Measurements from ENCODE around the gene C10orf67. TPM values are rescaled to one million over a fixed set of nuclear protein-coding genes. Genes with fewer than 3 reads are reported as not detected.
"Not testable (repeated sequence)": the region's sequence is repeated elsewhere in the genome, so short reads cannot be mapped to it uniquely, and the experiment has no call there.

C10orf67 gene
- total RNA-seq, 1 donor from 2014 or later, result 0.41 TPM

DNA sequence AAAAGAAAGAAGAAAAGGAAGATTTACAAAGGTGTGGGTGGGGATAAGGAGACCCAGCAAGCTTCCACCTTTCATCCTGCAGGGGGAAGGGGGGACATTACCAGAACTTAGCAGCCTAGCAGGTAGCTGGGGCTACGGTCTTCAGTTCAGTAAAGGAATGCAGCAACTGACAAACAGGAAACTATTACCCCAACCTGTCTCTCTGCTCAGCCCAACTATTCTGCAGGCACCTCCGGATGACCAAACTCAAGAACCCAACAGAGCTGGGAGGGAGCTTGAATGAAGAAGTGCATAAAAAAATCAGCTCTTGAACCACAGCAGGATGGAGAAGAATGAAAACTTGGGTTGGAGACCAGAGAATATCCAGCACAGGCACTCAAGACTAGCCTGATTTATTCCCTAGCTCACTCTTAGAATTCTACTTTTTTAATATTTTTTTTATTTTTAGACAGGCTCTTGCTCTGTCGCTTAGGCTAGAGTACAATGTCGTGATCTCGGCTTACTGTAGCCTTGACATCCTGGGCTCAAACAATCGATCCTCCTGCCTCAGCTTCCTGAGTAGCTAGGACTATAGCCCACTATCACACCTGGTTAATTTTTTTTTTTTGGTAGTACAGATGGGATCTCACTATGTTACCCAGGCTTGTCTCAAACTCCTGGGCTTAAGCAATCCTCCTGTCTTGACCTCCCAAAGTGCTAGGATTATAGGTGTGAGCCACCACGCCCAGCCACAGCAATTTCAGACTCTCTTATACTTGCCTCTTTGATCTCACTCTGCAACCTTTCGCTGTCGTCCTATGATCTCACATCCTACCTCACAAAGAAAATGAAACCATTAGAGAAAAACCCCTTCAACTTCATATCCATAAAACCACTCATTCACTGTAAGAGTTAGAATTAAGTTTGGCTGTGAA, 18.5 kb upstream of the C10orf67 start:
- no peak for DNase-seq (ENCODE audit: low spot score in 2 of 2)
- FAIRE-seq, result no peak

DNA sequence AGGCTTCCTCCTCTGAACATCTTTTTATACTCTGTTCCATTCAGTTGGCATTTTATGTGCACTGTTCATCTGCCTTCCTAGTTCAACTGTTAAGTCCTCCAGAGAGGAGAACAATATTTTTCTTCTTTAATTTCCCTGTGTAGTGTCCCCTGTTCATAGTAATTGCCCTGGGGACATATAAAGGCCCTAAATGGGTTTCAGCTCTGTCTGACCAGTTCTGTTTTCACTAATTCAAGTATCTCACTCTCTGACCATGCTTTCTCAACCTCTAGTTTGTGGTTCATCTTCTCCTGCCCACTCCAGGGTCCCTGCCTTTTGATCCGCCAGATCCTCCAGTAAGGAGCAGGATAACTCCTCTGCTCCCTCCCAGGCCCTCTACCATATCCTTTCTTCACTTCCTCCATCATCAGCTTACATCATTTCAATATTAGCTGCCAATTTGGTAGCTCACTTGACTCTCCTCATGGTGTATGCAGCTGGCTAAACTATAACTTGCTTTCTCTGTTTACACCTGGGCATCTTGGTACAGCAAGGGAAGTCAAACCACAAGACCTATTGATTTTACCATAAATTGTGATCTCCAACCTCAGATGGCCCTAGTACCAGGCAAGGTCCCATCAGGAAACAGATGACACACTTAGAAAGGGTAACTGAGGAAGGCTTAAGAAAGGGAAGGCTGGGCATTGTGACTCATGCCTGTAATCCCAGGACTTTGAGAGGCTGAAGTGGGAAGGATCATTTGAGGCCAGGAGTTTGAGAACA, 17.7 kb upstream of the C10orf67 start:
- FAIRE-seq, result no peak
- no peak for DNase-seq (ENCODE audit: low spot score in 2 of 2)

DNA sequence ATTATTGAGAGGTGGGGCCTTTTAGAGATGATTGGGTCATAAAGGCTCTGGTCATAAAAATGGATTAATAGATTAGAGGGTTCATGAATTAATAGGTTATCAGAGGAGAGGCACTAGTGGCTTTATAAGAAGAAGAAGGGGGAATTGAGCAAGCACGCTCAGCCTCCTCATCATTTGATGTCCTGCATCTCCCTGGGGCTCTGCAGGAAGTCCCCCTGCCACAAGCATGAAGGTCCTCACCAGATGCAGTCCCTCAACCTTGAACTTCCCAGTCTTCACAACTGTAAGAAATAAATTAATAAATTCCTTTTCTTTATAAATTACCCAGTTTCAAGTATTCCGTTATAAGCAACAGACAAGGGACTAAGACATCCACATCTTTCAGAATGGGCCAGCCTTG, 17.1 kb upstream of the C10orf67 start:
- FAIRE-seq (no peak), DNase-seq (ENCODE audit: low spot score in 2 of 2) (no peak)

DNA sequence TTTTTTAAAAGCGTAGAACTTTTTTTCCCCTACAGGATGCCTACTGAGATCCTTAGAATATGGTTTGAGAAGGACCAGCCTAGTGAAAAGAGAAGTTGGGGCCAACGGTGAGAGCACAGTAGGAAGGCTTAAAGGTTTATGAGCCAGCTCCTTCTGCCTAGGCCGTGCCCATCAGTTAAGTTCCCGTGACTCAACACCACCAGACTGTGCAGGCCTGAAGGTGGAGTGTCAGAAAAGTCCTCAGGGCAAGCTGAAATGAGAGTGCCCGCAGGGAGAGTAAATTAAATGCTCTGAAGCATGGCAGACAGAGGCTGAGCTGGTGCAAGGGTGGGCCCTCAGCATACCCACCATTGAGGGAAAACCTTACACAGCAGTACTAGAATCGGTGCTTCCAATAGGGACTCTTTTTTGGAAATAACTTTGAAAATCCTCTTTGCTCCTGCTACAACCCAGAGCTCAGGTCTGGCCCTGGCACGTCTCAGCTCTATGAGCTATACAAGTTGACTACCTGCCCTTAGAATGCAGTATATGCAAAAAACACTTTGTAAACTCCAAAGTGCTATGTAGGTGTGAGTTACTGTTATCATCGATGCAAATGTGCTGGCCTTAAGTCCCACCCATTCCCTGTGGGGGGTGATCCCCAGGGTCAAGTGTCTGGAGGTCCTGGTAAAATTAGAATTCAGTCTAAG, 15.2 kb upstream of the C10orf67 start:
- DNase-seq (ENCODE audit: low spot score in 2 of 2) (no peak), FAIRE-seq (no peak)

DNA sequence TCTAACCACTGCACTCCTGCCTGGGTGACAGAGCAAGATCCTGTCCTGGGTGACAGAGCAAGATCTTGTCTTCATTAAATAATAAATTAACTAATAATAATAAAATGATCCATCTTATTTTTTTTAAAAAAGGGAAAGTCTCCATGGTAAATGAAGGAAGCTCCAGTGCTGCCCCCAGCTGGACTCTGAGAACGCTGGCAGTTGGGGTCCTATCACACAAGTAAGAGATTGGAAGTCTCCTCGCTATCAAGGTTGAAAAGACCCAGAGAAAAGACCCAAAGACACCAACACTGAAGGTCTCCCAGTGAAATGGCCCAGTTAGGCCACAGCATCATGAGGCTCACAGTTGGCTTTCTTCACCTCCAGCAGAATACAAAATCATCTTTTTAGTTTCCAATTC, 13.8 kb upstream of the C10orf67 start:
- no peak for FAIRE-seq
- DNase-seq (ENCODE audit: low spot score in 2 of 2), result no peak

DNA sequence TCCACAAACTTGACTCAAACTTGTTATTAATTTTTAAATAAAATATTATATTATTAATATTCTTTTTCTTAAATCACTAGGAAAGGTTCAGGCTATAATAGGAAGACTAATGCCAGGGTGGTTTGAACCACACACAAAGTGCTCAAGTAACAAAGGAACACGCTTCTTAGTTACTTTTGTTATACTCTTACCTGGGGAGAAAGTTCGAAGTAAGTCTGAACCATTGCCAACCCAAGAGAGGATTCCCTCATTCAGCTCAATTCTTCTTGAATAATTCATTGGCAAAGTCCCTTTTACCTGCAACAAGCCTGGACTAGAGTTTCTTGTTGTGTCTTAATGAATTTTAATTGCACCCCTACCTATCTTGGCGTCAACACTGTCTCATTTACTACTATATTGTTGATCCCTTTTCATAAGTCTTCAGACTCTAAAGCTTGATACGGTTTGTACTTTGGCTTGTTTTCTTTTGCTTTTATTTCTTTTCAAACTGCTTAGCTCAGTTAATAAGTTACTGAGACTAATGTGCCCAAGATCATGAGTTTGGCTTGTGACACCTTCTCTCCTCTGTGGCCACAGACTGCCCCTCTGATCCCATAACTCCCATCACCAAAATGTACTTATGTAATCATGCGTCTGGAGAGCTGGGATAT, 10.2 kb upstream of the C10orf67 start:
- DNase-seq (ENCODE audit: low spot score in 2 of 2), result no peak
- FAIRE-seq, result no peak

DNA sequence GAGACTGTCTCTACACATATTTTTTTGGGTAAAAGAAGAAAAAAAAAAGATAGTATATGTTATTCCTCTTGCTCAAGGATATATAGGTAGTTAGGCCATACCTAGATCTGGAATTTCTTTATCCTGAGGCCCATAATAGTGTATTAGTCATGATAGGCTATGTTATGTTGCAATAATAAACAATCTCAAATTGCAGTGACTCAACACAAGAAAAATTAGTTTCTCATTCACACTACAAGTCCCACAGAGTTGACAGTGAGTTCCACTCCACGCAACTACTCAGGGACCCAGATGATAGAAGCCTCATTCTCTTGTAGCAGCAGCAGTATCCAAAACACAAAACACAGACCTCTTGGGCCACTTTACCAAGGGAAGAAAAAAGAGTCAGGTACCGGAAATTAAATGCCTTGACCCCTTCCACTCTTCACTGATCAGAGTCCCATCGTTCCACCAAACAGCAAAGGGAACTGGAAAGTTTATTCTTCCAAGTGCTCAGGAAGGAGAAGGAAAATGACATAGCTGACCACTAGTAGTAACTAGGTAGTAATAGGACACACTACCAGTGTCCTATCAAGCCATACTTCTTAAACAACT, 7.4 kb upstream of the C10orf67 start:
- FAIRE-seq (no peak), DNase-seq (ENCODE audit: low spot score in 2 of 2) (no peak)

DNA sequence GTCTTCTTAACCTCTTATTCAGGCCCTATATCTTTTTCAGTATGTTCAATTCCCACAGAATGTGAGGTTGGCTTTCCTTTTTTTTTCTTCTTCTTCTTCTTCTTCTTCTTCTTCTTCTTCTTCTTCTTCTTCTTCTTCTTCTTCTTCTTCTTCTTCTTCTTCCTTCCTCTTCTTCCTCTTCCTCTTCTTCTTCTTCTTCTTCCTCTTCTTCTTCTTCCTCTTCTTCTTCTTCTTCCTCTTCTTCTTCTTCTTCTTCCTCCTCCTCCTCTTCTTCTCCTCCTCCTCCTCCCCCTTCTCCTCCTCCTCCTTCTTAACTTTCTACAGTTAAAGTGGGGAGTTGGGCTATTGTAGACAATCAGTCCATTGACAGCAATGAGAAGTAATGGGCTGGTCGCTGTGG, 6.1 kb upstream of the C10orf67 start:
- FAIRE-seq; DNase-seq (ENCODE audit: low spot score in 2 of 2): not testable (repeated sequence)

DNA sequence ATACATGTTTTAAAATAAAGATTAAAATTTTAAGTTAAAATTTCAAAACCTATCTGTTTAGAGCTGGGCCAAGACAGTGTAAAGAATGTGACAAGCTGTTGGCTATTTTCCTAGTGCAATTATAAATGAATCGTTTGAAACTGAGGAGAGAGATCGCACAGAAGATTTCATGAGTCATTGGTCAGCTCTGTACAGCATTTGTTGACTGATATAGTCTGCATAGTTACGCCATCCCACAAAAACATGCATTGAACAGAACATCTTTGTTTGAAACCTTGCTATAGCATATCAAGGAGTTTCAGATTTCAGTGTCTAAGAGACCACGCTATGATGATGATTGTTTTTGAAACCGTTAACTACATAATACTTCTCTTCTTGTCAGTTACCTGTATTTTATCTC, 1.3 kb upstream of the C10orf67 start:
- DNase-seq (ENCODE audit: low spot score in 2 of 2), result peak in 1 of 2 donors; percentile 14
- FAIRE-seq, result peak; percentile 93

DNA sequence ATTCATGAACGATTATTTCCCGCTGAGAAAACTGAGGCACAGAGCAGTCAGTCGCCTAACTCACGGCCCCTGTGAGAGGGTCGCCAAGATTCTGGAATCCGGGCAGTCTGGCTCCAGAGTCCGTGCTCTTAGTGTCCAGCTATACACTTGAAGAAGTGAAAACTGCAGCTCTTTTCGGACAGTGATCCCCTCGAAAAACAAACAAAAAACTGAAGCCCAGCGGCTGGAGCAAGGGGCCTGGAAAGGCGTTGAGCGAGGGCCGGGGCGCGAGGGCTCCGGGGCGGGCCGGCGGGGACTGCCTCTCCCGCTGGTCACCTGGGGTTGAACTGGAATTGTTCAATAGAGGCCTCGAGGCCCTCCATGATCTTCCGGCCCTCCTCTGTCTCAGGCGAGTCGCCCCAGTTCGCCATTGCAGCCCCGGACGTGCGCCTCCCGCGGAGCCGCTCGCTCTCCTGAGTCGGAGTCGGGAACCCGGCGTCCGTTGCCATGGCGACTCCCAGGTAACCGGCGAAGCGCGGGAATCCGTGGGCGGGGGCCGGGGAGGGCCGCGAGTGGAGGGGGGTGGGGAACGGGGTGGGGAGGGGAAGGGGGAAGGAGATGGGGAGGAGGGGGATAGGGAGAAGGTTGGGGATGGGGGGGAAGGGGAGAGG, 881 bp downstream of the C10orf67 start:
- DNase-seq (ENCODE audit: low spot score in 2 of 2) (peak; percentile 44 to 67), FAIRE-seq (no peak)

DNA sequence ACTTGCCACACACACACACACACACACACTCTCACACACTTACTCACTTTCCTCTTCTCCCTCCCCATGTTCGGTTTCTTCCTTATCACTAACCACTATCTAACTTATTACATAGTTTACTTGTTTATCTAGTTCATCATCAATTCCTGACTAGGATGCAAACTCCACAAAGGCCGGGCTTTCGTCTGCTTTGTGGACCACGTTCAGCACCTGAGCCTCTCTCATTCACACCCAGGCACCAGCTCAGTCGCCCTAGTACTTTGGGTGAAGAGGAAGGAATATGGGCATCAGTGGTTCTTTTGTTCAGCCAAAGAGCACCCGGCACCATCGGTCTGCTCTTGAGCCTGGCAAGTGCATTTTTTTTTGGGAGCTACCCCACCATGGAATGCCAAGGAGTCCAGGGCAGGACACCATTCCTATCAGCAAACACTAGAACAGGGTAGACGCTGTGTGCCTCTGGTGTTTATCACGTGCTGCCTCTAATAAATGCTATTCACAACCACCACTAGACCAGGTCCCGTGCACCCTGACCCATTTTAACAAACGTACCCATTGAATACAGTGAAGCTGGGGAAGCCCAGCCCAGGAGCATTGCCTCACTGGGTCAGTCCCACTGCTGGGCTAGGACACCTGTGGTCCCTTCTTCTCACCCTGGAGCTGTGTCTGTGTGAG, 2.2 kb downstream of the C10orf67 start:
- DNase-seq (ENCODE audit: low spot score in 2 of 2) (no peak), FAIRE-seq (no peak)

DNA sequence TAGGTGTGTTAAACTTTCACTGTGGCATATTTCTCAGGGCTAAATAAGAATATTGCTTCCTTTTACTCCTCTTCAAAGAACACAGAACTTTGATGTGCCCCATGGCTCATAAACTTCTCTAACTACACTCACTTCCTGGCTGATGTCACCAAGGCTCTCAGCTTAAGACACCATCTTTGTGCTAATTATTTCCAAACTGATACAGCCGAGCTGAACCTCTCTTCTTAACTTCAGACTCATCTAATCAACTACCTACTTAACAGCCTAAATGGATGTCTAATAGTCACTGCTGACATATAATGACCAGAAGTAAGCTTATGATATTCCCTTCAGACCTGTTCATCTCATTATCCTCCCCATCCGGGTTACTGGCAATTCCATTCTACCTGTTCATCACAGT, 3.6 kb downstream of the C10orf67 start:
- DNase-seq (ENCODE audit: low spot score in 2 of 2), result no peak
- no peak for FAIRE-seq

DNA sequence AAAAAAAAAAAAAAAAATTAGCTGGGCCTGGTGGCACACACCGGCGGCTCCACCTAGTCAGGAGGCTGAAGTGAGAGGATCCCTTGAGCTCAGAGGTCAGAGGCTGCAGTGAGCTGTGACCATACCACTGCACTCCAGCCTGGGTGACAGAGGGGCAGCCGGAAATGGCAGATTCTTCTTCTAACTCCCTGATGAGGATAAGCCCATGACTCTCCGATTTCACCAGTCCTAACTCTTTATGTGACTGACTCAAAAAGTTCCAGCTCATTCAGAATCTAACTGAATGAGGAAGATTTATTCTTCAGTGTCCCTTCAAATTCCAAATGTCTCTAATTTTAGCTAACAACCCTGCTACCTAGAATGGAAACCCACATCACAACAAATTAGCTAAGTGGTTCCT, 4.2 kb downstream of the C10orf67 start:
- DNase-seq (ENCODE audit: low spot score in 2 of 2), result no peak
- FAIRE-seq, result no peak

DNA sequence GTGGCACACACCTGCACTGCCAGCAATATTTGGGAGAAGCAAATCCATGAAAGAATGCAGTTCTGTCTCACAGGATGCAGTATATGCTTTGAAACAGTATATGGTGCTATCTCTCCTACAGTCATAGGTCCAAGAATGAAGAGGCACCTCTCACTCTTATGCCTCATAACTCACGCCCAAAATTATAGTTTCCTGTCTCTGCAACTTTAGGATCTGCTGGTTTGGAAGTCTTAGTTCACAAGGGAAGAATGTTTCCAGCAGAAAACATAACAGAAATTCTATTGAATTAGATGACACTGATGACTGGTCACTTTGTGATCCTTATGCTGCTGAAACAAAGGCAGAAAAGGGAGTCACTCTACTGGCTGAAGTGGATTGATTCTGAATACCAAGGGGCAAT, 5.7 kb downstream of the C10orf67 start:
- FAIRE-seq (no peak), DNase-seq (ENCODE audit: low spot score in 2 of 2) (no peak)

DNA sequence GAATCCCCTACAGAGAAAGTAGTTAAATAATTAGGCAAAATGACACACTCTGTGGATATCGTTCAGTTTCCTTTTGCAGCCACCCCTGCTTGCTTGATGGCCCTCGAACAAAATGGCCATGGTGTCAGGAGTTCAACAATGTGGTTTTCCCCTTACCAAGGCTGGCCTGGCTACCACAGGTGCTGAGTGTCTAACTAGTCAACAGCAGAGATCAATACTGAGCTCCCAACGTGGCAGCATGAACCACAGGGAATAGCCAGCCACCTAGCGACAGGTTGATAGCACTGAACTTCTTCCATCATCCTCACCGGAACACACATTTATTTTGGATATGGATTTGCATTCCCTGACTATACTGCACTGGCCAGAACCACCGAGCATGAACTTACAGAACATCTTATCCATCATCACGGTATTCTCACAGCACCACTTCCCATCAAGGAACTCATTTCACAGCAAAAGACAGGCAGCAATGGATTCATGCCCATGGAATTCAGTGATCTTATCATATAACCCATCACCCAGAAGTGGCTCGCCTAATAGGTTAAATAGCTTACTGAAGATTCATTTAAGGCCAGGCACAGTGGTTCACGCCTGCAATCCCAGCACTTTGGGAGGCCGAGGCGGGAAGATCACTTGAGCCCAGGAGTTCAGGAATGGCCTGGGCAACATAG, 6.3 kb downstream of the C10orf67 start:
- no peak for DNase-seq (ENCODE audit: low spot score in 2 of 2)
- no peak for FAIRE-seq

DNA sequence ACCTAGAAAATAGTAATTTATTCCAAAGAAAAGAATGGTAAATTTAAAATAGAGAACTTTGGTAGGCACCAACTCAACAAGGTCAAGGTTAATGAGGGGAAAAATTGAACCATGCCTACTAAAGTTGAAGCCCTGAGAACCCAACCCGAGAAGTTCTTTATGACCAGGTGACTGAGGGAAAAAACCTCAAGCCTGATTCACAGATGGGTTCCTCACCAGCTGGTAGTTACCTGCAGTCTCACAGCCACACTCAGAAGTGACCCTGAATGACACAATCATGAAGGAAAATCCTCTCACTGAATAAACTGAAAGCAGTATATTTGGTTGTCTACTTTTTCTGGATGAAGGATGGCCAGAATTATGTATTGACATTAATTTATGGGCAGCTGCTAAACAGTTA, 7.0 kb downstream of the C10orf67 start:
- DNase-seq (ENCODE audit: low spot score in 2 of 2) (no peak), FAIRE-seq (no peak)

DNA sequence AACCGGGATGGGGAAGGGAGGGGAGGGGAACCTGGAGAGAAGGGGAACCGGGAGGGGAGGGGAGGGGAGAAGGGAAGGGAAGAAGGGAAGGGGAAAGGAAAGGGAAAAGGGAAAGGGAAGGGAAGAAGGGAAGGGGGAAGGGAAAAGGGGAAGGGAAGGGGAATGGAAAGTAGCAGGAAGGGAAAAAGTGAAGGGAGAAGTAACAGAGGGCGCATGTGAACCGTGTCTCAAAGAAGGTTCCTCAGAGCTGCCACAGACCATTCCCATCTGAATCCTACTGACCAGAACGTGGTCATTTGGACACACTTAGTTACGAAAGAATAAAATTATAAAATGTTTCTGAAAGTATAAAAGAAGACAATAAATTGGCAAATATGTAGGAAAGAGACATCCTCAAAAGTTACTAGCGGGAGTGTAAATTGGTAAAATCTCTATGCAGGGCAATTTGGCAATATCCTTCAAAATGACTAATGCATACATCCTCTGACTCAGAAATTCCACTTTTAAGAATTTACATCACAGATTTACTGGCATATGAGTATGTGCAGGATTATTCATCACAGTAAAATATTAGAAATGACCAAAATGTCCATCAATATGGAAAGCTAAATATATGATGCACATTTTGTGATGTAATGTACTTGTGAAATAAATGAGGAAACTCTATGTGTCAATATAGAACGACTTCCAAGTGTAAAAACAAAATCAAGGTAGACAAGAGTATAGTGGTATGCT, 12.9 kb downstream of the C10orf67 start:
- no peak for FAIRE-seq
- DNase-seq (ENCODE audit: low spot score in 2 of 2), result no peak

DNA sequence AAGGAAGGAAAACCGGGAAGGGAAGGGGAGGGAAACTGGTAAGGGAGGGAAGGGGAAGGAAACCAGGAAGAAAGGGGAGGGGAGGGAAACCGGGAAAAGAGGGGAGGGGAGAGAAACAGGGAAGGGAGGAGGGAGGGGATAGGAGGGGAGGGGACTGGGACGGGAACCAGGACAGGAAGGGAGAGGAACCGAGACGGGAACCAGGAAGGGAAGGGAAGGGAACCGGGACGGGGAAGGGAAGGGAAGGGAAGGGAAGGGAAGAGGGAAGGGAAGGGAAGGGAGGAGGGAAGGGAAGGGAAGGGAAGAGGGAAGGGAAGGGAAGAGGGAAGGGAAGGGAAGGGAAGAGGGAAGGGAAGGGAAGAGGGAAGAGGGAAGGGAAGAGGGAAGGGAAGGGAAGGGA, 13.6 kb downstream of the C10orf67 start:
- DNase-seq (ENCODE audit: low spot score in 2 of 2) (no peak), FAIRE-seq (no peak)

Data from frontal cortex (tissue), 4 donors.